GM18499 (cell line): ENCODE measurements around the gene PRKX.
"Not testable (repeated sequence)": the region's sequence is repeated elsewhere in the genome, so short reads cannot be mapped to it uniquely, and the experiment has no call there.

ENCODE experiments used
- ATAC-seq: cut with Tn5 transposase; IDR thresholded peaks from one replicate; pipeline ENCODE4 v1.9.1; 2021; ENCODE audit warnings: moderate number of reproducible peaks; ENCODE audit not compliant: insufficient read depth, unreplicated experiment

Gene PRKX

GRCh38 chrX:3713225-3713936, at the start of gene PRKX:
TSS of gene PRKX (minus strand) at chrX:3713649. CDS start at chrX:3713253, 396 bp downstream.
- peak; percentile 43 for ATAC-seq

DNA sequence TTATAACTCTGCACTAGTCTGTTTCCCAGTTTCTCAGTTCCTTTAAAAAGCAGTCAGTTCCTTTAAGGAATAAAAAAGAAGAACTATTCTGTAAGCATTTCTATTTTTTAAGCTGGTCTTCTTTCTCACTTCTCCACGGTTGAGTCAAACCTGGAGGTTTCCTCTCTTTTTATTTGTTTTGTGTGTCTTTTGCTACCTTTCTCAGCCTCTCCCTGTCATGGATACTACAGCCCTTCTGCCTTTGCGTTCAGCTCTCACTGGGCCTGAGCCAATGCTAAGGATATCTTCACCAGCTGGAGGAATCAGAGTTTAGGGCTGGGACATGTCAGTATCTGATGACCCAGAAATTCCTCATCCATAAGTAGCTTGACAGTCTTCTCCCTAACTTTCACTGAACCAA, 49.7 kb upstream of the PRKX start:
- no peak for ATAC-seq

DNA sequence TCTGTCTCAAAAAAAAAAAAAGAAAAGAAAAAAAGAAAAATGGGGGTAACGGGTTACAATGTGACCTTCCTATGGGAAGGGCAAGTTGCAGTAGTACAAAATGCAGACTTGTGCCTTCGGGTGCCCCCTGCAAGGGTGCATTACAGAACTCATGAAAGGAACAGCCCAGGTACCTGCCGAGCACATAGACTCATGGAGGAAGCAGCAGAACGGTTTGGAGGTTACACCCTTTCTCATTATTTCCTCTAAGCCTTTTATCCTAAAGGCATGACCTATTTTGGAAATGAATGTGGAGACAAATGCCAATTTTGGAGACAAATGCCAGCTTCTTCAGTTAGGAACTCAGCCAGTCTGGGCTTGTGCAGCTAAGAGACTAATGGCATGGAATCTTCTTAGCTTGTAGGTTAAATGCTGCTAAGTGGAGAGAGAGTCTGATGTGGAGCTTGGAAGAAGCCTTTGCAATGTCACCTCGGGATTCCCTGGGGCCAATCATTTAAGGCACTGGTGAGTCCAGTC, 44.1 kb upstream of the PRKX start:
- no peak for ATAC-seq

GRCh38 chrX:3748052-3748559, 34.7 kb upstream of the PRKX start:
- ATAC-seq, result no peak

DNA sequence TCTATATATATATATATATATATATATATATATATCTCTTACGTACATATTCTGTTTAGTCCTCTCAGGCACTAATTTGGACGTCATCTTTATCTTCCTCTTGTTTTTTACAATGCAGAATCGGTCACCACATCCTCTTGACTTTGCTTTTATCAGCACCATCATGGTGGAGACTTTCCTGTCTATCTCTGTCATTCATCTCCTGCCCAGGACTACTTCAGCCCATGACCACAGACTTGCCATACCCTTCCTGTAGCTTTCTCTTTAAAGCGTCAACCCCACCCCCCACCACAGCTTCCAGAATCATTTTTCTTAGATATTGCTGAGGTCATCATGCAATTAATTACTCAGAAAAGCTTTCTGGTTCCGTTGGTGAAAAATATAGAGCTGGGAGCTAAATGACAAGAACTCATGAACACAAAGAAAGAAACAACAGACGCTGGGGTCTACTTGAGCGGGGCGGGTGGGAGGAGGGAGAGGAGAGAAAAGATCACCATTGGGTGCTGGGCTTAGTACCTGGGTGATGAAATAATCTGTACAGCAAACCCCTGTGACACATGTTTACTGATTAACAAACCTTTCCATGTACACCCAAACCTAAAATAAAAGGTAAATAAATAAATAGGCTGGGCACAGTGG, 30.5 kb upstream of the PRKX start:
- ATAC-seq, result no peak

- ATAC-seq, result not testable (repeated sequence)
Observed at GRCh38 chrX:3740946-3741345, 27.5 kb upstream of the PRKX start.

GRCh38 chrX:3738509-3738908, 25.1 kb upstream of the PRKX start:
- ATAC-seq, result no peak

DNA sequence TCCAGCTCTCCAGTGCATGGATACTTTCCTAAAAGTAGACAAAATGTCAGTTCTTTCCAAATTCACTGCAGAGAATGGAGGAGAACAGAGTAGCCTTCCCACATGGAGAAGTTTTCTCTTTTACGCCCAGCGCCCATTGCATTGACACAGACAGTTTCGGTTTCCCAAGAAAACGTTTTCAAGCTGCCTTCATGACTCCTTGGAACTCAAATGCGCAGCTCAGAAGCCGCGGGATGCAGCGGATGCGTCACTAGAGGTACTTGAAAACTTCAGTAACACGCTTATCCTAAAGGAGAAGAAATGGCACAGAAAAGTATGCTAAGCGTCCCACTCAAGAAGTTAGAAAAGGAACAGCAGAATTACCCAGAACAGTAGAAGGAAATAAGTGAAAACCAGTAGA, 23.1 kb upstream of the PRKX start:
- not testable (repeated sequence) for ATAC-seq

- ATAC-seq, result not testable (repeated sequence)
Observed at GRCh38 chrX:3735891-3736290, 22.4 kb upstream of the PRKX start.

GRCh38 chrX:3734456-3734855, 21.0 kb upstream of the PRKX start:
- not testable (repeated sequence) for ATAC-seq

- no peak for ATAC-seq
Observed at GRCh38 chrX:3733043-3733430, 19.6 kb upstream of the PRKX start.

DNA sequence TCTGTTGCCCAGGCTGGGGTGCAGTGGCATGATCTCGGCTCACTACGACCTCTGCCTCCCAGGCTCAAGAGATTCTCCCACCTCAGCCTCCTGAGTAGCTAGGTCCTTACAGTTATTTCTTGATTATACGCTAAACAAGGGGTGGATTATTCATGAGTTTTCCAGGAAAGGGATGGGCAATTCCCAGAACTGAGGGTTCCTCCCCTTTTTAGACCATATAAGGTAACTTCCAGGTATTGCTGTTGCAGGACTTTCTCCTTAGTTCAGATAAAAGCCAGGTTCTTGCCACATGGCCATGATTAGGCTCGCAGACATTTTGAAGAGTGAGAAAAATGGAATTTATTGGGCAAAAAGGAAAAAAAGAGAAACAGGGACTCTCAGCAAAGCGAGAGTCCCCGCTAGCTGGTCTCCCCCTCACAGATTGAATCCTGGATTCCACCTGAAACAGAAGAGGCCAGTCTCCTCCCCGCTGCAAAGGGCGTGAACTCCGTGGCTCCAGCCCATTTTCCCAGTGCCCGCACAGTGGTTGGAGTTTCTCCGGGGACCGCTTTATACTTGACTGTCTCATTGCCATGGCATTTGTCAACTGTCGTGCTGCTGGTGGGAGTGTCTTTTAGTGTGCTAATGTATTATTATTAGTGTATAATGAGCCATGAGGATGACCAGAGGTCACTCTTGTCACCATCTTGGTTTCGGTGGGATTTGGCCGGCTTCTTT, 19.0 kb upstream of the PRKX start:
- ATAC-seq, result not testable (repeated sequence)

- ATAC-seq, result no peak
Observed at GRCh38 chrX:3728454-3728853, 15.0 kb upstream of the PRKX start.

DNA sequence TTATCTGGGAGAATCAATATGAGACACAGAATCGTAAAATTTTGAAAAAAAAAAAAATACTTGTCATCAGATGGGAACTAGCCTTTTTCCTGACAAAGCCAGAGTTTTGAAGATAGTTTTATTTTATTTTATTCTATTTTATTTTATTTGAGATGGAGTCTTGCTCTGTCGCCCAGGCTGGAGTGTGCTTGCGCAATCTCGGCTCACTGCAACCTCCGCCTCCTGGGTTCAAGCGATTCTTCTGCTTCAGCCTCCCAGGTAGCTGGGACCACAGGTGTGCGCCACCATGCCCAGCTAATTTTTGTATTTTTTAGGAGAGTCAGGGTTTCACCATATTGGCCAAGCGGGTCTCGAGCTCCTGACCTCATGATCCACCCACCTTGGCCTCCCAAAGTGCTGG, 10.0 kb upstream of the PRKX start:
- not testable (repeated sequence) for ATAC-seq

DNA sequence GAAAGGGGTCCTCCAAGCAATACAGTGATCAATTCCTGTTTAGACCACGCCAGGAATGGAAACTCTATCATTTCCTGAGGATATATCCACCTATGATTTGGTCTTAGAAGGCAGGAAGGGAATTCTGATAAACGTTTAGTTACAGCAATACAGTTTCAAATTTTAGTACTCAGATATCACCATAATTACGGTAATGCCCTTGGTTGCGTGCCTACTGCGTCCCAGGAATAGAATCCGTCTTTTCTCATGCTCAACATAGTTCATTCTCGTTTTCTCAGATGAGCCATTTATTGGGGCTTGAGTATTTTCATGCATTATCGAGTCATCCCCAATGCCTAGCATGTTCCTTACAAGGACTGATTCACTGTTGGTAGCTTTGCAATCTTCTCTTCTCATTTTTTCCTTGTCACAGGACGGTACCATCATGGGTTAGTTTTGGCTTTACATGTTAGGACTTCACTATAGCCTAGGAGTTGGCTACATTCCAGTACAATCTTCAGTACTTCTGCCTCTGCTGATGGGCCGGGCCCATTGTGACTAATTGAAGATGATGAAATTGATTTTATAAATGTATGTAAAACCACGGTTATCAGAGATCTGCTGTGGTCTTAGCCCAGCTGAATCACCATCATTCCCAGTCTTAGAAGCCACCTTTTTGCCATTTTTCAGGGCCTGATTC, 4.4 kb upstream of the PRKX start:
- ATAC-seq, result no peak

- no peak for ATAC-seq
Observed at GRCh38 chrX:3715921-3716320, 2.5 kb upstream of the PRKX start.

GRCh38 chrX:3714706-3715479, 1.4 kb upstream of the PRKX start:
- not testable (repeated sequence) for ATAC-seq

GRCh38 chrX:3713937-3714434, 537 bp upstream of the PRKX start:
- no peak for ATAC-seq

- ATAC-seq, result peak; percentile 6
Observed at GRCh38 chrX:3712870-3713224, 602 bp downstream of the PRKX start.
